Dendritic cell treated with granulocyte-macrophage colony-stimulating factor and Interleukin-4, amounts not matched to agents 40 ng/mL and 50 ng/mL, for 4 days (primary cell): ENCODE results near the gene ZSWIM8.
A peak's percentile ranks its signal among the peaks of the same experiment; 100 is the strongest.
"Not testable (repeated sequence)": the region's sequence is repeated elsewhere in the genome, so short reads cannot be mapped to it uniquely, and the experiment has no call there.

Experiments
- H3K27ac Mint-ChIP-seq: one replicate; pipeline ENCODE4 v1.8.0; 2022; ENCODE audit warnings: mild to moderate bottlenecking, mixed read lengths
- H3K27me3 Mint-ChIP-seq: one replicate; pipeline ENCODE4 v1.8.0; 2022; ENCODE audit warnings: mild to moderate bottlenecking, mixed read lengths
- H3K36me3 Mint-ChIP-seq: one replicate; pipeline ENCODE4 v1.8.0; 2022; ENCODE audit warnings: low read depth, mixed read lengths
- H3K4me1 Mint-ChIP-seq: one replicate; pipeline ENCODE4 v1.8.0; 2022; ENCODE audit warnings: low read depth, mixed read lengths
- H3K4me3 Mint-ChIP-seq: one replicate; pipeline ENCODE4 v1.8.0; 2022; ENCODE audit warnings: mild to moderate bottlenecking, moderate library complexity, mixed read lengths
- H3K9me3 Mint-ChIP-seq: one replicate; pipeline ENCODE4 v1.8.0; 2022; ENCODE audit warnings: mixed read lengths
- intact Hi-C: fragments of 100-400 bp; cut with micrococcal nuclease; formaldehyde crosslinking; loops from one replicate; pipeline ENCODE4 v1.15.0; 2022

ZSWIM8 gene, protein sequence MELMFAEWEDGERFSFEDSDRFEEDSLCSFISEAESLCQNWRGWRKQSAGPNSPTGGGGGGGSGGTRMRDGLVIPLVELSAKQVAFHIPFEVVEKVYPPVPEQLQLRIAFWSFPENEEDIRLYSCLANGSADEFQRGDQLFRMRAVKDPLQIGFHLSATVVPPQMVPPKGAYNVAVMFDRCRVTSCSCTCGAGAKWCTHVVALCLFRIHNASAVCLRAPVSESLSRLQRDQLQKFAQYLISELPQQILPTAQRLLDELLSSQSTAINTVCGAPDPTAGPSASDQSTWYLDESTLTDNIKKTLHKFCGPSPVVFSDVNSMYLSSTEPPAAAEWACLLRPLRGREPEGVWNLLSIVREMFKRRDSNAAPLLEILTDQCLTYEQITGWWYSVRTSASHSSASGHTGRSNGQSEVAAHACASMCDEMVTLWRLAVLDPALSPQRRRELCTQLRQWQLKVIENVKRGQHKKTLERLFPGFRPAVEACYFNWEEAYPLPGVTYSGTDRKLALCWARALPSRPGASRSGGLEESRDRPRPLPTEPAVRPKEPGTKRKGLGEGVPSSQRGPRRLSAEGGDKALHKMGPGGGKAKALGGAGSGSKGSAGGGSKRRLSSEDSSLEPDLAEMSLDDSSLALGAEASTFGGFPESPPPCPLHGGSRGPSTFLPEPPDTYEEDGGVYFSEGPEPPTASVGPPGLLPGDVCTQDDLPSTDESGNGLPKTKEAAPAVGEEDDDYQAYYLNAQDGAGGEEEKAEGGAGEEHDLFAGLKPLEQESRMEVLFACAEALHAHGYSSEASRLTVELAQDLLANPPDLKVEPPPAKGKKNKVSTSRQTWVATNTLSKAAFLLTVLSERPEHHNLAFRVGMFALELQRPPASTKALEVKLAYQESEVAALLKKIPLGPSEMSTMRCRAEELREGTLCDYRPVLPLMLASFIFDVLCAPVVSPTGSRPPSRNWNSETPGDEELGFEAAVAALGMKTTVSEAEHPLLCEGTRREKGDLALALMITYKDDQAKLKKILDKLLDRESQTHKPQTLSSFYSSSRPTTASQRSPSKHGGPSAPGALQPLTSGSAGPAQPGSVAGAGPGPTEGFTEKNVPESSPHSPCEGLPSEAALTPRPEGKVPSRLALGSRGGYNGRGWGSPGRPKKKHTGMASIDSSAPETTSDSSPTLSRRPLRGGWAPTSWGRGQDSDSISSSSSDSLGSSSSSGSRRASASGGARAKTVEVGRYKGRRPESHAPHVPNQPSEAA (N-terminal part only)

DNA sequence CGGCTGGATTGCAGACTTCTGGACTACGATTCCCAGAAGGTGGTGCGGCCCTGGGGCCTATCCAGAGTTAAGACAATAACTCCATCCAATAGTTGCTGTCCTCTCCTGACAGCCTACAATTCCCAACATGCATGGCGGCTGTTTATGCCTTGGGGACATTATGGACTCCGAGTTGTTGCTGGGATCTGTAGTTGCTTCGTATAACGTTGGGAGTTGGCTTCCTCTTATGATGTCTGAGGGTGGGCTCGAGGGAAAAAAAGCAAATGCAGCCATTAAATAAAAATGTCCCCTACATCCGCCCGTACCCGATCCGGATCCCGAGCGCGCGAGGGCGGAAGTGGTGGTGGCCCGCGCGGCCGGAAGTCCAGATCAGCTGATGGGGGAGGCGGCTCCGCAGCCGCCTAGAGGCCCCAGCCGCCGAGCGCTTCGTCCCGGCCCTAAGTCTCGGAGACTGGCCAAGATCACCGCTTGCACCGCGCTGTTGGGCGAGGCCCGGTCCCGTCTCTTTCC, at the start of gene ZSWIM8:
Gene ZSWIM8 (plus strand): TSS at position 396 of the 510 bp plus-strand sequence. CDS start 273 bp downstream, outside the sequence.
- peaks cover 45% of the 10 kb centered on the region for H3K4me1 Mint-ChIP-seq
- peaks cover 63% of the 10 kb centered on the region for H3K36me3 Mint-ChIP-seq
- intact Hi-C loops = loop anchor here (1.0 to 2.0 kb wide), 2 partner anchors 41 to 90 kb away; partner anchors contain the start of genes CAMK2G and SEC24C
- H3K27ac Mint-ChIP-seq = peak within 1 kb of the TSS; percentile 98
- no peaks in the 10 kb centered on the region for H3K9me3 Mint-ChIP-seq
- H3K4me3 Mint-ChIP-seq = peak within 1 kb of the TSS; percentile 93
- H3K27me3 Mint-ChIP-seq = no peaks in the 10 kb centered on the region

DNA sequence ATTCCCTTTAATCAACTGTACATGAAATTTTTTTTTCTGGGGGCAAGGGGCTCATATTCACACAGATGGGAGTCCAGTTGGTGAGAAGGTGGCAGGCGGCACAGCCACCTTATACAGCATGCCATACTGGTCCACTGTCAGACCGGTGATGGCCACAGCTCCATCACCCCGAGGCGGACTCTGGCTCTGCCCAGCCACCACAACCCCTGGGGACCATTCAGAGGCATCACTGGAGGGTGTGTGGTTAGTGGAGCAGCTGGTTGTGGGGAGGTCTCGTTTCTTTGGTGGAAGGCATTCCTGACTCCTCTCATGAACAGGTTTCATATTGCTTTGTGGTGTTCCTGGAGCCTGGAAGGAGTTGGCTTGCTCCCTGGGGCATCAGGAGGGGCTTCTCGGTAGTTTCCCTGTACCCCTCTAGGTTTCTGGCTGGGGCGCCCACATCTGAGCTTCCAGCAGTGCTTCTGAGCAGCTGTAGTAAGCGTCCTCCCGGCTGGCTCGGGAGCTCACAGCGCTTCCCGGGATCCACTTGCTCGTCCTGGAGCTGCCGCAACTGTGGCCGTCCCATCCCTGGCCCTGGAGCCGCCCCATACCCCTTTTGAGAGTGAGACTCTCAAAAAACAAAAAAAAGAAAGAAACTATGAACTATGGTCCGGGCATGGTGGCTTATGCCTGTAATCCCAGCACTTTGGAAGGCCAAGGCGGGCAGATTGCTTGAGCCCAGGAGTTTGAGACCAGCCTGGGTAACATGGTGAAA, 44.7 kb upstream of the ZSWIM8 start:
- H3K4me3 Mint-ChIP-seq, H3K27ac Mint-ChIP-seq, intact Hi-C loops, H3K9me3 Mint-ChIP-seq, H3K27me3 Mint-ChIP-seq: not testable (repeated sequence)
- H3K4me1 Mint-ChIP-seq = peaks cover 10% of the 10 kb centered on the region
- H3K36me3 Mint-ChIP-seq = peaks cover 50% of the 10 kb centered on the region

DNA sequence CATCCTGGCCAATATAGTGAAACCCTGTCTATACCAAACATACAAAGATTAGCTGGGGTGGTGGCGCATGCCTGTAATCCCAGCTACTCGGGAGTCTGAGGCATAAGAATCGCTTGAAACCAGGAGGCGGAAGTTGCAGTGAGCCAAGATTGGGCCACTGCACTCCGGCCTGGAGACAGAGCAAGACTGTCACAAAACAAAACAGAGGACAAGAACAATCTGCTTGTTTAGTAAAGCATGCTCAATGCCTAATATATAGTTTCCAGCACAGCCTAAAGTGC, 43.0 kb upstream of the ZSWIM8 start:
- Mint-ChIP-seq H3K27ac (peak overlapping the region; percentile 100), H3K9me3 (no peaks in the 10 kb centered on the region), H3K27me3 (no peaks in the 10 kb centered on the region), H3K4me3 (no peak overlapping the region), H3K36me3 (peaks cover 59% of the 10 kb centered on the region), H3K4me1 (peaks cover 17% of the 10 kb centered on the region)
- intact Hi-C loops = no loop called here

DNA sequence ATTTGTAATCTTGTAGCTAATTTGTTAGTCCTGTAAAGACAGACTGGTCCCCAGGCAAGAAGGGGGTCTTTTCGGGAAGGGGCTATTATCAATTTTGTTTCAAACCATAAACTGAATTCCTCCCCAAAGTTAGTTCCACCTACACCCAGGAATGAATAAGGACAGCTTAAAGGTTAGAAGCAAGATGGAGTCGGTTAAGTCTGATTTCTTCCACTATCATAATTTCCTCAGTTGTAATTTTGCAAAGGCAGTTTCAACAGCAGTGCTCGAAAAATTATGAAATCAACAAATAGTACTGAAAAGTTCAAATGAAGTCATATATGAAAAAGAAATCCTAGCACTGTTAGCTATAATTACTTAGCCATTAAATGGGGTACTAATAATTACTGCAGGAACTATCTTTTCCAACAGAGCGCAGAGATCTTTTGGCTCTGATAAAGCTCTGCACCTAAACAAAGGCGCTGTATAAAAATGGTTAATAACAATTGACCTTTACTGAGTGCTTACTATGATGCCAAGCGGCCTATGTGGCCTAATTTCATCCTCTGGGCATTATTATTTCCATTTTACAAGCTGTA, 42.0 kb upstream of the ZSWIM8 start:
- Mint-ChIP-seq H3K27me3 (no peaks in the 10 kb centered on the region), H3K4me1 (peaks cover 17% of the 10 kb centered on the region), H3K27ac (peak overlapping the region; percentile 100), H3K4me3 (peak overlapping the region; percentile 95), H3K9me3 (no peaks in the 10 kb centered on the region), H3K36me3 (peaks cover 60% of the 10 kb centered on the region)
- intact Hi-C loops = no loop called here

DNA sequence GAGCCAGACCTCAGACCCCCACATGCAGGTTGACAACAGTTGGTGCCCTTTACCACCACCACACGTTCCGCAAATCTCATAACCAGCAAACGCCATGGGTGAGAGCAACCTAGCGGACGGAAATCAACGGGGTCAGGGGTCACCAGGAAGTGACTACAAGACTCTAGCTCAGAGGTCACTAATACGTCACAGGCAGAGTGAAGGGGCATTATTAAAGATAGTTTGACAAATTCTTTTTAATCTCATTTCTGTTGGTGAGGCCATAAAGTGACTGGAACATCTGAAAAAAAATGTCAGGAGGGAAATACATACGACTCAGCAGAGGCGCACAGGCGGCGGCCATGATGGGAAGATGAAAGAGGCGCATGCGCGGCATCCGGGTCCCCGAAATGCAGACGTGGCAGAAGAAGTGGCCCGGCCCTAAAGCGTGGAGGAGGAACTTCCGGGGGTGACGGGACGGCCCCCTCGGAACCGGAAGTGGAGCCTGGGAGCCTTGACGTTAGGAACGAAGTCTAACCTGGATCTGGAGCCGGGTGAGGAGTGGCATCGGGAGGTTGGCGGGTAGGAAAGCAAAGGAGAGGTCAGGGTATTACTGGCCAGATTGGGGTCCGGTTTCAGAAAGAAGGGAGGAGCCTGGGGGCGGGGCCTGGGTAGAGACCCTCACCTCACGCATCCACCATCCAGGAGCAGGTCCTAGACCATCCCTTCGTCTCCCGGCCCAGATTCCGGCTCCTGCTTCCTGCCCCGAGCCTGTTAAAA, 41.3 kb upstream of the ZSWIM8 start, which contains the start of gene SEC24C:
Gene SEC24C (plus strand): TSS at position 468 of the 759 bp plus-strand sequence. CDS start 2,461 bp downstream, outside the sequence.
- H3K27ac Mint-ChIP-seq = peak within 1 kb of the TSS; percentile 100
- intact Hi-C loops = loop anchor here (1.0 to 2.0 kb wide), 3 partner anchors 14 to 41 kb away; partner anchors contain the start of gene ZSWIM8
- peaks cover 63% of the 10 kb centered on the region for H3K36me3 Mint-ChIP-seq
- peak within 1 kb of the TSS; percentile 95 for H3K4me3 Mint-ChIP-seq
- no peaks in the 10 kb centered on the region for H3K9me3 Mint-ChIP-seq
- no peaks in the 10 kb centered on the region for H3K27me3 Mint-ChIP-seq
- H3K4me1 Mint-ChIP-seq = peaks cover 24% of the 10 kb centered on the region

DNA sequence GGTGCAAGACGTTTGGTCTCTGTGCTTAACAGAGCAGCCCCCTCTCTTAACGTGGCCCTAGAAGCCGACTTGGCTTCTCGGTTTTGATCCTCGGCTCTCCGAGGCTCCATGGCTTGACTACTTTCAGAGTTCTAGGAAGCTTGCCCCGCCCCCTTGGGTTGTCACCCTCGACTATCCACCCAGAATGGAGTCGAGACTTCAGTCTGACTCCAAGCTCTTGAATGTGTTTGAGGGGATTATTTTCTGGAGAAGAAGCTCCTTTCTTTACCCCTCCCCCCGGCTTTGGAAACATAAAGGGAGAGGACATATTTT, 40.8 kb upstream of the ZSWIM8 start:
- Mint-ChIP-seq H3K27me3 (no peaks in the 10 kb centered on the region), H3K9me3 (no peaks in the 10 kb centered on the region), H3K27ac (peak overlapping the region; percentile 100), H3K4me3 (peak overlapping the region; percentile 95), H3K4me1 (peaks cover 30% of the 10 kb centered on the region), H3K36me3 (peaks cover 63% of the 10 kb centered on the region)
- intact Hi-C loops = loop anchor here (1.0 to 2.0 kb wide), 3 partner anchors 14 to 41 kb away; partner anchors contain the start of gene ZSWIM8

DNA sequence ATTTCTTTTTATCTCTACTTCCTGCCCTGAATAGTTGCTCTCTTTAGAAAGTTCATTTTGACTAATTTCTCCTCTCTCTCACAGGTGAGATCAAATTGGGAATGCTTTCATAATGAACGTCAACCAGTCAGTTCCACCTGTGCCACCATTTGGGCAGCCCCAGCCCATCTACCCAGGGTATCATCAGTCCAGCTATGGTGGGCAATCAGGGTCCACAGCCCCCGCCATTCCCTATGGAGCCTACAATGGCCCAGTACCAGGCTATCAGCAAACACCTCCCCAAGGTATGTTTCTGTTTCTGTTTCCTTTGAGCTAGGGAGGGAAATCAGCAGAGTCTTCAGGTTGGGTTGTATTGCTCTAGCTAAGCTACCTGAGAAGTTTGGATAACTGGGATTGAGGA, 38.7 kb upstream of the ZSWIM8 start:
- no peaks in the 10 kb centered on the region for H3K9me3 Mint-ChIP-seq
- no peaks in the 10 kb centered on the region for H3K27me3 Mint-ChIP-seq
- no peak overlapping the region for H3K27ac Mint-ChIP-seq
- H3K4me1 Mint-ChIP-seq = peaks cover 36% of the 10 kb centered on the region
- peaks cover 71% of the 10 kb centered on the region for H3K36me3 Mint-ChIP-seq
- intact Hi-C loops = no loop called here
- H3K4me3 Mint-ChIP-seq = no peak overlapping the region

DNA sequence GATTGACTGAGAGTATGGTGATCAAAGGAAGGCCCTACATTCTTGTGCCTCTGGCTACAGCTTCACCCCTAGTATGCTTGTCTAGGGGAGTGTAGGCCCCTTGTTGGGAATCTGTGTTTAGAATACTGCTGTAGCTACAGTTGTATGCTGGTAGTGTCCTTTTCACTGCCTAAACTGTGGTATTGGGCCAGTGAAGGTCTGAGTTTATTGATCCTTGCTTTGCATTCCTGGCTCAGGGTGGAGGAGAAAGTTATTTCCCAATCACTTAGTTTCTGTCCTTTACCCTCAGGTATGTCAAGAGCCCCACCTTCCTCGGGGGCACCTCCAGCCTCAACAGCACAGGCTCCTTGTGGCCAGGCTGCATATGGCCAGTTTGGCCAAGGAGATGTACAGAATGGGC, 34.6 kb upstream of the ZSWIM8 start:
- Mint-ChIP-seq H3K4me3 (no peak overlapping the region), H3K27me3 (no peaks in the 10 kb centered on the region), H3K4me1 (peaks cover 26% of the 10 kb centered on the region), H3K36me3 (peaks cover 98% of the 10 kb centered on the region), H3K27ac (no peak overlapping the region), H3K9me3 (no peaks in the 10 kb centered on the region)
- intact Hi-C loops = no loop called here

DNA sequence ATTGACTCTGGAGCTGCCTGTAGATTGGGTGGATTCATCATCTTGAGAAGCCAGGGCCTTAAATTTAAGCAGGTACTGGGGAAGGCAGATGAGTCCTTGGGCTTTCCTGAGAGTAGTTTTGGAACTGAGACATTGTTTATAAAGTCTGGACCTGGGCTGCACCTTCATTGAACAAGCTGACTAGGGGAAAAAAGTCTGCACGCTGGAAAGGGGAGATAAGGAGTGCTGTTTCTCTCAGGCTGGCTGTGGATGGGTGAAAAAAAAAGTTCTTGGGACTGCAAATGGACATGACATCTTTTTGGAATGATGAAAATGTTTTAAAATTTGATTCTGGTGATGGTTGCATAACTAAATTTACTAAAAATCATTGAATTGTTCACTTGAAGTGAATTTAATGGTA, 29.2 kb upstream of the ZSWIM8 start:
- Mint-ChIP-seq H3K4me1 (peaks cover 4% of the 10 kb centered on the region), H3K27ac (no peak overlapping the region), H3K4me3 (no peak overlapping the region), H3K36me3 (peaks cover 100% of the 10 kb centered on the region), H3K9me3 (no peaks in the 10 kb centered on the region), H3K27me3 (no peaks in the 10 kb centered on the region)
- intact Hi-C loops = no loop called here

DNA sequence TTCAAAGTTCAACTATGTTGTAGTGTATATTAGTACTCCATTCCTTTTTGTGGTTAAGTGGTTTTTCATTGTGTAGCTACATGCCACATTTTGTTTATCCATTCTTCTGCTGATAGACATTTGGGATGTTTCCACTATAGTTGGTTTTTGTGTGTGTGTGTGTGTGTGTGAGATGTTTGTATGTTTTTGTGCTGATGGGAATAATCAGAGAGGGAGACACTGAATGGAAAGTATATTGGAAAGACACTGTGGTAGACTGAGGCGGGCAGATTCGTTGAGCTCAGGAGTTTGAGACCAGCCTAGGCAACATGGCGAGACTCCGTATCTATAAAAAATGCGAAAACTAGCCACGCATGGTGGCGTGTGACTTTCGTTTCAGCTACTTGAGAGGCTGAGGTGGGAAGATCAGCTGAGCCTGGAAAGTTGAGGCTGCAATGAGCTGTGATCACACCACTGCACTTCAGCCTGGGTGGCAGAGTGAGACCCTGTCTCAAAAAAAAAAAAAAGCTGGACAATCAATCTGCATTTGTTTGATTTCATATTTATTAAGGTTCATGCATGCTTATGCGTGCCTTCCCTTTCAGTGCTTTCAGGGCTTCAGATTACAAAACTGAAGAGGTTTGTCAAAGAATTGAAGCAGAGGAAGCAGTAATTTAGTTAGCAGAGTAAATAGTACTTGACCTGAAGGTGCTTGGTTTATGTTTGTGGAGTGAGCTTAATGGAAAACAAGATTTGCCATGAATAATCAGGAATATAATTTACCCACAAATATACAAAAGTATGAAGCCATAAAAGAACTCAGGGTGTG, 26.5 kb upstream of the ZSWIM8 start:
- H3K27me3 Mint-ChIP-seq = no peaks in the 10 kb centered on the region

DNA sequence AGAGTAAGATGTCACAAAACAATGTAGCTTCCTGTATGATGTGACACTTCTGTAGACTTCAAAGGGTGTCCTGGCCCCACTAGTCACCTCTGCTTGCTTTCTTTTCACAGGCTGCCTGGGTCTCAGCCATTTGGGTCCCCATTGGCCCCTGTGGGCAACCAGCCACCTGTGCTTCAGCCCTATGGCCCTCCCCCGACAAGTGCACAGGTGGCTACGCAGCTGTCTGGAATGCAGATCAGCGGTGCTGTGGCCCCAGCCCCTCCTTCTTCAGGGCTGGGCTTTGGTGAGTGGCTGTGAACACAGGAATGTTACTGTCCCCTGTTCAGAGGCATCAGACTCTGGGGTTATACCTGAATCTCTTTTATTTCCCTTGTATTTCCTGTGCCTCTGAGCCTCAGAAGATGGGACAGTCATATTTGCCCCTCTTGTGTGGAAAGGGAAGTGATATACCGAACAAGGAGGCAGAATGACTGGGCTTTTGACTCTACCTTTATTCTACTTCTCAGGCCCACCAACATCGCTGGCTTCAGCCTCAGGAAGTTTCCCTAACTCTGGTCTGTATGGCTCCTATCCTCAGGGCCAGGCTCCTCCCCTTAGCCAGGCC, 25.8 kb upstream of the ZSWIM8 start:
- Mint-ChIP-seq H3K4me3 (no peak overlapping the region), H3K9me3 (no peaks in the 10 kb centered on the region), H3K4me1 (peaks cover 25% of the 10 kb centered on the region), H3K36me3 (peaks cover 100% of the 10 kb centered on the region), H3K27me3 (no peaks in the 10 kb centered on the region), H3K27ac (no peak overlapping the region)
- intact Hi-C loops = no loop called here

More for the DNA sequence above, 26.5 kb upstream of the ZSWIM8 start:
- Mint-ChIP-seq H3K27ac (no peak overlapping the region), H3K4me3 (no peak overlapping the region), H3K9me3 (no peaks in the 10 kb centered on the region), H3K4me1 (peaks cover 23% of the 10 kb centered on the region), H3K36me3 (peaks cover 100% of the 10 kb centered on the region)
- intact Hi-C loops = no loop called here
